Type B pancreatic cell (in vitro differentiated cells): ENCODE measurements around the gene TMCC3. TPM values are rescaled to one million over a fixed set of nuclear protein-coding genes. Genes with fewer than 3 reads are reported as not detected.

Experiments used
- DNase-seq: peaks from one replicate; pipeline ENCODE4 v3.0.0; 2021; ENCODE audit warnings: mixed read lengths; ENCODE audit not compliant: unreplicated experiment; ENCODE audit errors: extremely low spot score
- H3K27ac Mint-ChIP-seq: 2 replicates; pipeline ENCODE4 v1.8.0; 2021; ENCODE audit warnings: mild to moderate bottlenecking, mixed read lengths
- H3K27me3 Mint-ChIP-seq: 2 replicates; pipeline ENCODE4 v1.8.0; 2021; ENCODE audit warnings: mixed read lengths
- H3K36me3 Mint-ChIP-seq: 2 replicates; pipeline ENCODE4 v1.8.0; 2021; ENCODE audit warnings: mixed read lengths
- H3K4me1 Mint-ChIP-seq: one replicate; pipeline ENCODE4 v1.8.0; 2021; ENCODE audit warnings: mixed read lengths; ENCODE audit not compliant: unreplicated experiment
- H3K4me3 Mint-ChIP-seq: 2 replicates; pipeline ENCODE4 v1.8.0; 2021; ENCODE audit warnings: mild to moderate bottlenecking, mixed read lengths
- H3K9me3 Mint-ChIP-seq: 2 replicates; pipeline ENCODE4 v1.8.0; 2021; ENCODE audit warnings: mixed read lengths
- CTCF ChIP-seq: fragments of 200-600 bp; sonication (generic); conservative IDR thresholded peaks from 2 replicates; pipeline ENCODE4 v1.5.0; 2021; ENCODE audit warnings: antibody characterized with exemption, mild to moderate bottlenecking
- total RNA-seq: library from RNA; stranded (reverse); gene quantifications from 2 replicates; pipeline ENCODE4 v1.2.1, GENCODE V29; 2021; ENCODE audit warnings: low replicate concordance

The TMCC3 gene
- total RNA-seq, 1 donor from 2014 or later: 14.1 TPM

GRCh38 chr12:94648578-94648977 lies 1.8 kb downstream of the TMCC3 start:
- Mint-ChIP-seq H3K4me3 (peak overlapping the region; percentile 90), H3K36me3 (no peaks in the 10 kb centered on the region), H3K4me1 (peaks cover 22% of the 10 kb centered on the region), H3K27me3 (peaks cover 22% of the 10 kb centered on the region), H3K27ac (peak overlapping the region; percentile 3), H3K9me3 (no peaks in the 10 kb centered on the region)
- no peak for DNase-seq
- no peak for TF ChIP-seq CTCF

- DNase-seq: no peak
- no peaks in the 10 kb centered on the region for H3K36me3 Mint-ChIP-seq
- H3K27ac Mint-ChIP-seq: no peak overlapping the region
Measured at GRCh38 chr12:94644141-94644979, 6.0 kb downstream of the TMCC3 start.

GRCh38 chr12:94643606-94644005 lies 6.8 kb downstream of the TMCC3 start:
- Mint-ChIP-seq H3K27ac (no peak overlapping the region), H3K9me3 (no peaks in the 10 kb centered on the region), H3K4me1 (peaks cover 15% of the 10 kb centered on the region), H3K27me3 (peaks cover 8% of the 10 kb centered on the region), H3K36me3 (no peaks in the 10 kb centered on the region), H3K4me3 (no peak overlapping the region)
- DNase-seq: no peak
- no peak for TF ChIP-seq CTCF

More at GRCh38 chr12:94644141-94644979, 6.0 kb downstream of the TMCC3 start:
- H3K4me1 Mint-ChIP-seq: peaks cover 23% of the 10 kb centered on the region
- H3K4me3 Mint-ChIP-seq: no peak overlapping the region
- H3K9me3 Mint-ChIP-seq: no peaks in the 10 kb centered on the region
- H3K27me3 Mint-ChIP-seq: peaks cover 16% of the 10 kb centered on the region
- TF ChIP-seq CTCF: no peak

GRCh38 chr12:94641283-94641682 lies 9.1 kb downstream of the TMCC3 start:
- DNase-seq: no peak
- no peaks in the 10 kb centered on the region for H3K27me3 Mint-ChIP-seq
- peaks cover 13% of the 10 kb centered on the region for H3K4me1 Mint-ChIP-seq
- H3K4me3 Mint-ChIP-seq: no peak overlapping the region
- H3K36me3 Mint-ChIP-seq: no peaks in the 10 kb centered on the region
- H3K27ac Mint-ChIP-seq: no peak overlapping the region
- no peak for TF ChIP-seq CTCF
- H3K9me3 Mint-ChIP-seq: no peaks in the 10 kb centered on the region

GRCh38 chr12:94640134-94640928 lies 10.0 kb downstream of the TMCC3 start:
- Mint-ChIP-seq H3K36me3 (no peaks in the 10 kb centered on the region), H3K27ac (no peak overlapping the region), H3K27me3 (no peaks in the 10 kb centered on the region), H3K9me3 (no peaks in the 10 kb centered on the region), H3K4me1 (peaks cover 13% of the 10 kb centered on the region), H3K4me3 (no peak overlapping the region)
- DNase-seq: no peak
- TF ChIP-seq CTCF: no peak
